ENCODE results near the gene TRIM2. TPM values are rescaled to one million over a fixed set of nuclear protein-coding genes. Genes with fewer than 3 reads are reported as not detected.

TRIM2 gene
- total RNA-seq, 4 donors from 2014 or later = 71.8 to 124 (median 95.3) TPM

DNA sequence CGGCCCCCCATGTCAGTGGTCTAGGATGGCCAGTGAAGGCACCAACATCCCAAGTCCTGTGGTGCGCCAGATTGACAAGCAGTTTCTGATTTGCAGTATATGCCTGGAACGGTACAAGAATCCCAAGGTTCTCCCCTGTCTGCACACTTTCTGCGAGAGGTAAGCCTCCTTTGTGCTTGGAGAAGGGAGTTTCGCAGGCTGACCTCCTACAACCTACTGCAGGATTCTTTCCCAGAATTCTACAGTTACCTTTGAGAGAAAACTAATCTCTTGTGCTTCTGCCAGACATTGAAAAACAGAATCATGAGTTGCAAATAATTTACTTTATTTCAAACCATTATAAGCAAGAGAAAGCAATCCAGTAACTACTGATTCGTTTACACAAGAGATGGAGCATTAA is 66.1 kb downstream of the TRIM2 start:
- 53 to 86% methylated on average over 2 to 6 of the region's 6 CpGs for WGBS, 2 donors (ENCODE audit: low coverage in 1 of 2)

DNA sequence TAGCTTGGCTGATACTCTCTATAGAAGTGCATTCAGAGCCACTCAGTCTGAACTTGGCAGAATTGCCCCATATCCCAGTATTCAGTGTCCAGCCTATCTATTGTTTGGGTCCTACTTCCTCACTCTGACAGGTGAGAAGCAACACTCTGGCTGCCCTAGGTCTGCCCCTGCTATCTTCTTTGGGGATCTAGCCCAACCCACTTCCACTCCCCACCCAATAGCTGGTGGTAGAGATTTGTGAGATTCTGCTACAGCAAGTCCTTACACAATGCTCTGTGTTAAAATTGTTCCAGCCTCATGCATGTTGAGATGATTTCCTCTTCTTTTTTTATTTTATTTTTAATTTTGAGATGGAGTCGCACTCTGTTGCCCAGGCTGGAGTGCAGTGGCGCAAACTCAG is 67.6 kb downstream of the TRIM2 start:
- Histone ChIP-seq H3K27me3 (no peaks in the 10 kb centered on the region), H3K4me3 (no peak overlapping the region), H3K36me3 (peaks cover 0 to 10% (median 0%) of the 10 kb centered on the region in 4 donors), H3K4me1 (peaks cover 13 to 62% (median 27%) of the 10 kb centered on the region in 4 donors), H3K27ac (no peak overlapping the region), H3K9me3 (no peaks in the 10 kb centered on the region)
- TF ChIP-seq POLR2A (IDR thresholded peaks at IDR 0.05) = no peak
- no peak for TF ChIP-seq POLR2AphosphoS5 (IDR thresholded peaks at IDR 0.05)
- TF ChIP-seq EP300 (IDR thresholded peaks at IDR 0.05; ENCODE audit: low read depth) = no peak
- no peak for TF ChIP-seq CTCF (IDR thresholded peaks at IDR 0.05)
- intact Hi-C loops (cut with DNase I; ENCODE audit: low total_unique reads) (no loop called here), in situ Hi-C loops (cut with MboI; ENCODE audit: low pct_ligation_motif_present in 1 of 4, low pct_unique_long_range_greater_than_20kb in 1 of 4, low sequenced_read_pairs in 3 of 4) (no loop called here)
- WGBS, 2 donors (ENCODE audit: low coverage in 1 of 2) = 69 to 92% methylated on average over 2 of the region's 2 CpGs
- no peak for DNase-seq

More for the DNA sequence above, 66.1 kb downstream of the TRIM2 start:
- TF ChIP-seq EP300 (IDR thresholded peaks at IDR 0.05; ENCODE audit: low read depth) = no peak
- no peak for TF ChIP-seq POLR2A (IDR thresholded peaks at IDR 0.05)
- no peak for TF ChIP-seq CTCF (IDR thresholded peaks at IDR 0.05)
- TF ChIP-seq POLR2AphosphoS5 (IDR thresholded peaks at IDR 0.05) = no peak
- in situ Hi-C loops (cut with MboI; ENCODE audit: low pct_ligation_motif_present in 1 of 4, low pct_unique_long_range_greater_than_20kb in 1 of 4, low sequenced_read_pairs in 3 of 4) (no loop called here), intact Hi-C loops (cut with DNase I; ENCODE audit: low total_unique reads) (no loop called here)
- Histone ChIP-seq H3K27ac (no peak overlapping the region), H3K4me1 (peaks cover 13 to 63% (median 29%) of the 10 kb centered on the region in 4 donors), H3K4me3 (no peak overlapping the region), H3K27me3 (no peaks in the 10 kb centered on the region), H3K36me3 (no peaks in the 10 kb centered on the region), H3K9me3 (no peaks in the 10 kb centered on the region)
- DNase-seq = no peak

GRCh38 chr4:153273751-153274150 is 69.5 kb downstream of the TRIM2 start:
- in situ Hi-C loops (cut with MboI; ENCODE audit: low pct_ligation_motif_present in 1 of 4, low pct_unique_long_range_greater_than_20kb in 1 of 4, low sequenced_read_pairs in 3 of 4) = no loop called here
- Histone ChIP-seq H3K4me3 (no peak overlapping the region), H3K27me3 (no peaks in the 10 kb centered on the region), H3K9me3 (no peaks in the 10 kb centered on the region), H3K4me1 (peaks cover 2 to 49% (median 10%) of the 10 kb centered on the region in 4 donors), H3K27ac (no peak overlapping the region), H3K36me3 (peaks cover 0 to 12% (median 2%) of the 10 kb centered on the region in 4 donors)
- no peak for TF ChIP-seq CTCF (IDR thresholded peaks at IDR 0.05)
- no peak for TF ChIP-seq POLR2AphosphoS5 (IDR thresholded peaks at IDR 0.05)
- TF ChIP-seq EP300 (IDR thresholded peaks at IDR 0.05; ENCODE audit: low read depth) = no peak
- TF ChIP-seq POLR2A (IDR thresholded peaks at IDR 0.05) = no peak
- intact Hi-C loops (cut with DNase I; ENCODE audit: low total_unique reads) = no loop called here
- no peak for DNase-seq
- WGBS, 2 donors (ENCODE audit: low coverage in 1 of 2) = 96% methylated on average over 1 of the region's 1 CpG; no CpG with 5 or more reads in 1 of the 2 donors

DNA sequence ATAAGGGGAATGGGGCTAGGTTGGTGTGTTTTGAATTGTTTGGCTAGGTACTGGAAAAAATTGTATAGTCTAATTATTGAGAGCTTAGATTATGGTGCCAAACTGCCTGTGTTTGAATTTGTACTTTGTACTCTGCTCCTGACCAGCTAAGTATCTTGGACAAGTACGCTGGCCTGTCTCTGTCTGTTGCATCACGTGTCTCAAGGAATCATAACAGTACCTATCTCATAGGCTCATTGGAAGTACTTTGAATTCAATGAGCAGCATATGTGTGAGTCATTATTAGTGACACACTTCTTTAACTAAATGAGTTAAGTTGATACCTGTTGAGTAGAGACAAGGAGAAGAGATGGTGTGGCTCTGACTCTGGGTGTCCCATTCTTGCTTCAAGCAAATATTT is 70.7 kb downstream of the TRIM2 start:
- H3K4me1 ChIP-seq = peaks cover 0 to 37% (median 5%) of the 10 kb centered on the region in 4 donors
- in situ Hi-C loops (cut with MboI; ENCODE audit: low pct_ligation_motif_present in 1 of 4, low pct_unique_long_range_greater_than_20kb in 1 of 4, low sequenced_read_pairs in 3 of 4) = no loop called here
- no peaks in the 10 kb centered on the region for H3K9me3 ChIP-seq
- H3K27ac ChIP-seq = peak overlapping the region; percentile 17 to 59 (median 34)
- DNase-seq = no peak
- no peak overlapping the region for H3K4me3 ChIP-seq
- peaks cover 0 to 12% (median 2%) of the 10 kb centered on the region in 4 donors for H3K36me3 ChIP-seq
- 27 to 50% methylated on average over 2 of the region's 2 CpGs for WGBS, 2 donors (ENCODE audit: low coverage in 1 of 2)
- intact Hi-C loops (cut with DNase I; ENCODE audit: low total_unique reads) = no loop called here
- no peaks in the 10 kb centered on the region for H3K27me3 ChIP-seq
- TF ChIP-seq POLR2AphosphoS5 (IDR thresholded peaks at IDR 0.05) (no peak), CTCF (IDR thresholded peaks at IDR 0.05) (no peak), EP300 (IDR thresholded peaks at IDR 0.05; ENCODE audit: low read depth) (no peak), POLR2A (IDR thresholded peaks at IDR 0.05) (no peak)

Data from transverse colon (tissue), 4 donors.